Neural cell (in vitro differentiated cells): ENCODE measurements around the gene TUBA8. TPM values are rescaled to one million over a fixed set of nuclear protein-coding genes. Genes with fewer than 3 reads are reported as not detected.
"Not testable (repeated sequence)": the region's sequence is repeated elsewhere in the genome, so short reads cannot be mapped to it uniquely, and the experiment has no call there.

Experiments
- H2AFZ ChIP-seq: fragments of 200-600, 300-800 bp; sonication (generic), shearing (Covaris generic); 2 replicates; pipeline ENCODE4 v1.6.0; 2014; ENCODE audit warnings: low read depth, mild to moderate bottlenecking, antibody characterized with exemption, low read length, moderate library complexity
- H3F3A ChIP-seq: fragments of 200-600 bp; shearing (Covaris generic); 2 replicates; pipeline ENCODE4 v1.6.1; 2016; ENCODE audit warnings: mild to moderate bottlenecking, moderate library complexity, mixed read lengths, antibody characterized with exemption, low read length; ENCODE audit not compliant: insufficient read depth, poor library complexity, severe bottlenecking
- H3K27ac ChIP-seq: fragments of 200-600, 300-800 bp; sonication (generic), shearing (Covaris generic); 2 replicates; pipeline ENCODE4 v1.5.1; 2014; ENCODE audit warnings: mild to moderate bottlenecking, low read length, moderate library complexity
- H3K27me3 ChIP-seq: fragments of 300-800, 200-600 bp; sonication (generic), shearing (Covaris generic); 2 replicates; pipeline ENCODE4 v1.6.0; 2014; ENCODE audit warnings: mild to moderate bottlenecking, low read depth, low read length, moderate library complexity; ENCODE audit not compliant: insufficient read depth
- H3K36me3 ChIP-seq: fragments of 300-800, 200-600 bp; sonication (generic), shearing (Covaris generic); 2 replicates; pipeline ENCODE4 v1.5.1; 2014; ENCODE audit warnings: mild to moderate bottlenecking, antibody characterized with exemption, low read length, moderate library complexity; ENCODE audit not compliant: insufficient read depth
- H3K4me2 ChIP-seq: fragments of 300-800, 200-600 bp; sonication (generic), shearing (Covaris generic); 2 replicates; pipeline ENCODE4 v1.6.0; 2014; ENCODE audit warnings: mild to moderate bottlenecking, low read length
- H3K4me3 ChIP-seq: fragments of 300-800, 200-600 bp; sonication (generic), shearing (Covaris generic); 2 replicates; pipeline ENCODE4 v1.5.1; 2014; ENCODE audit warnings: mild to moderate bottlenecking, low read length, moderate library complexity
- H3K79me2 ChIP-seq: fragments of 200-600 bp; shearing (Covaris generic); replicated peaks from 2 replicates; pipeline ENCODE4 v1.6.0; 2014; ENCODE audit warnings: mild to moderate bottlenecking, low read length, moderate library complexity; ENCODE audit not compliant: insufficient read depth
- H3K9ac ChIP-seq: fragments of 300-800, 200-600 bp; sonication (generic), shearing (Covaris generic); 2 replicates; pipeline ENCODE4 v1.6.1; 2016; ENCODE audit warnings: mild to moderate bottlenecking, low read length, mixed read lengths
- H3K9me2 ChIP-seq: fragments of 200-600 bp; shearing (Covaris generic); 2 replicates; pipeline ENCODE4 v1.6.1; 2016; ENCODE audit warnings: mild to moderate bottlenecking, low read length, mixed read lengths; ENCODE audit not compliant: insufficient read depth
- H3K9me3 ChIP-seq: fragments of 200-600, 300-800 bp; sonication (generic), shearing (Covaris generic); 2 replicates; pipeline ENCODE4 v1.6.1; 2016; ENCODE audit warnings: mild to moderate bottlenecking, mixed run types, low read length, moderate library complexity, mixed read lengths
- H4K20me1 ChIP-seq: fragments of 200-600 bp; shearing (Covaris generic); 2 replicates; pipeline ENCODE4 v1.6.1; 2016; ENCODE audit warnings: mild to moderate bottlenecking, mixed run types; ENCODE audit not compliant: insufficient read depth
- CTCF ChIP-seq: fragments of 450-650 bp; IDR thresholded peaks from 2 replicates; pipeline ENCODE4 v1.5.1; 2014; ENCODE audit warnings: antibody characterized with exemption, mild to moderate bottlenecking, moderate library complexity; ENCODE audit not compliant: poor library complexity, severe bottlenecking
- EP300 ChIP-seq: fragments of 450-650 bp; conservative IDR thresholded peaks from 2 replicates; pipeline ENCODE4 v1.6.1; 2014; ENCODE audit warnings: antibody characterized with exemption, mild to moderate bottlenecking, moderate library complexity; ENCODE audit not compliant: poor library complexity, severe bottlenecking
- EZH2 ChIP-seq: fragments of 200-600, 300-800 bp; shearing (Covaris generic), sonication (generic); IDR thresholded peaks from 2 replicates; pipeline ENCODE4 v1.6.1; 2014; ENCODE audit warnings: antibody characterized with exemption, low read length, borderline replicate concordance, mild to moderate bottlenecking; ENCODE audit not compliant: insufficient read depth, poor library complexity, severe bottlenecking
- MXI1 ChIP-seq: fragments of 450-650 bp; conservative IDR thresholded peaks from 2 replicates; pipeline ENCODE4 v1.6.1; 2014; ENCODE audit warnings: antibody characterized with exemption, mild to moderate bottlenecking; ENCODE audit not compliant: poor library complexity, severe bottlenecking
- POLR2AphosphoS5 ChIP-seq: IDR thresholded peaks from 2 replicates; pipeline ENCODE4 v1.6.1; 2012
- RAD21 ChIP-seq: fragments of 450-650 bp; conservative IDR thresholded peaks from 2 replicates; pipeline ENCODE4 v1.6.1; 2014; ENCODE audit warnings: antibody characterized with exemption, mild to moderate bottlenecking, moderate library complexity
- REST ChIP-seq: IDR thresholded peaks from 2 replicates; pipeline ENCODE4 v1.6.1; 2012; ENCODE audit warnings: borderline replicate concordance
- SMC3 ChIP-seq: fragments of 450-650 bp; conservative IDR thresholded peaks from 2 replicates; pipeline ENCODE4 v1.6.1; 2014; ENCODE audit warnings: antibody characterized with exemption, mild to moderate bottlenecking, moderate library complexity; ENCODE audit not compliant: poor library complexity
- TAF1 ChIP-seq: IDR thresholded peaks from 2 replicates; pipeline ENCODE4 v1.6.1; 2012; ENCODE audit warnings: low read depth
- polyA plus RNA-seq: library from polyadenylated mRNA; depleted of rRNA; stranded (reverse); fragments of >200 nt; gene quantifications from 2 replicates; pipeline ENCODE4 v1.2.3, GENCODE V29; 2014

TUBA8 gene
- polyA plus RNA-seq, 1 donor from 2014 or later, result 1.8 TPM

GRCh38 chr22:18121954-18122554 lies 11.4 kb downstream of the TUBA8 start:
- H3K79me2 ChIP-seq, result no peaks in the 10 kb centered on the region
- no peaks in the 10 kb centered on the region for H3K27me3 ChIP-seq
- no peaks in the 10 kb centered on the region for H4K20me1 ChIP-seq
- H3K9me2 ChIP-seq, result no peaks in the 10 kb centered on the region
- no peak overlapping the region for H3K4me3 ChIP-seq
- no peak overlapping the region for H3K9ac ChIP-seq
- TF ChIP-seq EZH2, result no peak
- TF ChIP-seq RAD21, result no peak
- TF ChIP-seq TAF1, result no peak
- no peak for TF ChIP-seq POLR2AphosphoS5
- no peak for TF ChIP-seq REST
- TF ChIP-seq SMC3, result no peak
- no peak for TF ChIP-seq EP300
- TF ChIP-seq CTCF, result no peak
- no peak for TF ChIP-seq MXI1
- no peak overlapping the region for H3K27ac ChIP-seq
- H2AFZ ChIP-seq, result no peak overlapping the region
- H3K4me2 ChIP-seq, result no peak overlapping the region
- no peaks in the 10 kb centered on the region for H3K9me3 ChIP-seq
- H3F3A ChIP-seq, result no peaks in the 10 kb centered on the region
- no peaks in the 10 kb centered on the region for H3K36me3 ChIP-seq

DNA sequence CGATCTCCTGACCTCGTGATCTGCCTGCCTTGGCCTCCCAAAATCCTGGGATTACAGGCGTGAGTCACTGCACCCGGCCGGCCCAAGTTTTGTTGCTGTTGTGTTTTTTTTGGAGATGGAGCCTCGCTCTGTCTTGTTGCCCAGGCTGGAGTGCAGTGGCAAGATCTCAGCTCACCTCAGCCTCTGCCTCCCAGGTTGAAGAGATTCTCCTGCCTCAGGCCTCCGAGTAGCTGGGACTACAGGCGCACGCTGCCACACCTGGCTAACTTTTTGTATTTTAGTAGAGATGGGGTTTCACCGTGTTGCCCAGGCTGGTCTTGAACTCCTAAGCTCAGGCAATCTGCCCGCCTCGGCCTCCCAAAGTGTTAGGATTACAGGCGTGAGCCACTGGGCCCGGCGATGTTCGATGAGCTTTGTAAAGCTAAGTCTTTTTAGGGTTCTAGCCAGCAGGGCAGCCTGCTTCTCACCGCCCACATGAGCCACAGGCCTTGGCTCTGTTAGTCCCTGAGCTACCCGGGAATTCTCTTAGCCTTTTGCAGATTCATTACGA lies 12.9 kb downstream of the TUBA8 start:
- H4K20me1 ChIP-seq, H3K79me2 ChIP-seq, H3K9ac ChIP-seq, H3K9me2 ChIP-seq, H3K36me3 ChIP-seq, H2AFZ ChIP-seq, H3K9me3 ChIP-seq, H3K27ac ChIP-seq, H3F3A ChIP-seq, H3K4me3 ChIP-seq, H3K27me3 ChIP-seq, H3K4me2 ChIP-seq: not testable (repeated sequence)

DNA sequence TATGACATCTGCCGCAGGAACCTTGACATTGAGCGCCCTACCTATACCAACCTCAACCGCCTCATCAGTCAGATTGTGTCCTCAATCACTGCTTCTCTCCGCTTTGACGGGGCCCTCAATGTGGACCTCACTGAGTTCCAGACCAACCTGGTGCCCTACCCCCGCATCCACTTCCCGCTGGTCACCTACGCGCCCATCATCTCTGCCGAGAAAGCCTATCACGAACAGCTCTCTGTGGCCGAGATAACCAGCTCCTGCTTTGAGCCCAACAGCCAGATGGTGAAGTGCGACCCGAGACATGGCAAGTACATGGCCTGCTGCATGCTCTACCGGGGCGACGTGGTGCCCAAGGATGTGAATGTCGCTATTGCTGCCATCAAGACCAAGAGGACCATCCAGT lies 16.0 kb downstream of the TUBA8 start:
- Histone ChIP-seq H3K36me3 (no peaks in the 10 kb centered on the region), H3K27me3 (no peaks in the 10 kb centered on the region), H2AFZ (no peak overlapping the region), H3K9me2 (no peaks in the 10 kb centered on the region), H3K9me3 (no peaks in the 10 kb centered on the region), H3K9ac (no peak overlapping the region), H3K27ac (no peak overlapping the region), H4K20me1 (no peaks in the 10 kb centered on the region), H3K79me2 (no peaks in the 10 kb centered on the region), H3K4me3 (no peak overlapping the region), H3K4me2 (no peak overlapping the region), H3F3A (no peaks in the 10 kb centered on the region)
- TF ChIP-seq EP300 (no peak), REST (no peak), MXI1 (no peak), CTCF (no peak), TAF1 (no peak), RAD21 (no peak), SMC3 (no peak), POLR2AphosphoS5 (no peak)
